Measurements from ENCODE around the gene NATD1.
"Not testable (repeated sequence)": the region's sequence is repeated elsewhere in the genome, so short reads cannot be mapped to it uniquely, and the experiment has no call there.

Gene NATD1

GRCh38 chr17:21201874-21202273 lies 51.3 kb downstream of the NATD1 start:
- no peak overlapping the region for H3K4me3 ChIP-seq
- peak overlapping the region in 4 of 21 experiments; percentile 11 to 72 (median 44) for H3K27ac ChIP-seq

GRCh38 chr17:21201298-21201595 lies 52.0 kb downstream of the NATD1 start:
- Histone ChIP-seq H3K4me3 (no peak overlapping the region), H3K27ac (peak overlapping the region in 5 of 21 experiments; percentile 2 to 72 (median 33))

- Histone ChIP-seq H3K4me3 (no peak overlapping the region), H3K27ac (peak overlapping the region in 4 of 21 experiments; percentile 2 to 56 (median 32))
Observed at GRCh38 chr17:21200590-21201297, 52.5 kb downstream of the NATD1 start.

GRCh38 chr17:21199856-21200255 lies 53.4 kb downstream of the NATD1 start:
- no peak overlapping the region for H3K4me3 ChIP-seq
- peak overlapping the region in 1 of 21 experiments; percentile 30 for H3K27ac ChIP-seq

- peak overlapping the region in 1 of 21 experiments; percentile 30 for H3K27ac ChIP-seq
- no peak overlapping the region for H3K4me3 ChIP-seq
Observed at GRCh38 chr17:21199311-21199710, 53.9 kb downstream of the NATD1 start.

- no peak overlapping the region for H3K4me3 ChIP-seq
- no peak overlapping the region for H3K27ac ChIP-seq
Observed at GRCh38 chr17:21198411-21198810, 54.8 kb downstream of the NATD1 start.

GRCh38 chr17:21196126-21196525 lies 57.1 kb downstream of the NATD1 start:
- Histone ChIP-seq H3K27ac (peak overlapping the region in 12 of 21 experiments; percentile 4 to 71 (median 58)), H3K4me3 (no peak overlapping the region)

GRCh38 chr17:21194703-21195102 lies 58.5 kb downstream of the NATD1 start:
- H3K27ac ChIP-seq, result peak overlapping the region in 14 of 21 experiments; percentile 5 to 73 (median 48)
- H3K4me3 ChIP-seq, result no peak overlapping the region

- H3K27ac ChIP-seq, result peak overlapping the region in 12 of 21 experiments; percentile 5 to 73 (median 43)
- no peak overlapping the region for H3K4me3 ChIP-seq
Observed at GRCh38 chr17:21194226-21194625, 59.0 kb downstream of the NATD1 start.

GRCh38 chr17:21193031-21193430 lies 60.2 kb downstream of the NATD1 start:
- H3K27ac ChIP-seq, result no peak overlapping the region
- H3K4me3 ChIP-seq, result no peak overlapping the region

GRCh38 chr17:21192414-21192813 lies 60.8 kb downstream of the NATD1 start:
- not testable (repeated sequence) for H3K27ac ChIP-seq, H3K4me3 ChIP-seq

- H3K27ac ChIP-seq, result no peak overlapping the region
- H3K4me3 ChIP-seq, result no peak overlapping the region
Observed at GRCh38 chr17:21191698-21192097, 61.5 kb downstream of the NATD1 start.

GRCh38 chr17:21190078-21190477 lies 63.1 kb downstream of the NATD1 start:
- H3K27ac ChIP-seq, result no peak overlapping the region

GRCh38 chr17:21189361-21189760 lies 63.8 kb downstream of the NATD1 start:
- no peak overlapping the region for H3K4me3 ChIP-seq
- no peak overlapping the region for H3K27ac ChIP-seq

More at GRCh38 chr17:21190078-21190477, 63.1 kb downstream of the NATD1 start:
- H3K4me3 ChIP-seq, result no peak overlapping the region

Measured in skin epidermis (tissue), 12 donors.